Measurements from ENCODE around the gene GRK3. TPM values are rescaled to one million over a fixed set of nuclear protein-coding genes. Genes with fewer than 3 reads are reported as not detected.

The GRK3 gene
- total and polyA plus RNA-seq, 12 donors: 0.97 to 9.0 (median 5.2) TPM

GRCh38 chr22:25694196-25694907, 129.9 kb downstream of the GRK3 start:
- ATAC-seq: peak in 2 of 8 donors; percentile 46 to 58
- no peak for DNase-seq
- no peak overlapping the region for H3K4me3 ChIP-seq
- TF ChIP-seq CTCF (IDR thresholded peaks at IDR 0.05): no peak
- H3K9me3 ChIP-seq: no peaks in the 10 kb centered on the region
- WGBS, 2 donors: 86 to 88% methylated on average over 16 of the region's 16 CpGs
- H3K36me3 ChIP-seq: peaks cover 0 to 57% (median 0%) of the 10 kb centered on the region in 9 donors
- H3K4me1 ChIP-seq: peaks cover 0 to 10% (median 8%) of the 10 kb centered on the region in 9 donors
- no peak overlapping the region for H3K27ac ChIP-seq
- H3K27me3 ChIP-seq: no peaks in the 10 kb centered on the region
- intact Hi-C loops (cut with DNase I): loop anchor here in 3 of 10 donors (5.0 to 10.0 kb wide), 4 partner anchors 127 to 227 kb away; partner anchors contain the start of gene GRK3 (in 1 of the 3)

- Histone ChIP-seq H3K9me3 (no peaks in the 10 kb centered on the region), H3K27ac (no peak overlapping the region), H3K4me1 (peaks cover 0 to 11% (median 8%) of the 10 kb centered on the region in 9 donors), H3K27me3 (no peaks in the 10 kb centered on the region), H3K4me3 (no peak overlapping the region), H3K36me3 (peaks cover 0 to 49% (median 0%) of the 10 kb centered on the region in 9 donors)
- ATAC-seq: no peak
- no peak for DNase-seq
- no peak for TF ChIP-seq CTCF (IDR thresholded peaks at IDR 0.05)
- intact Hi-C loops (cut with DNase I): loop anchor here in 3 of 10 donors (10.0 kb wide), 2 partner anchors 130 to 150 kb away; partner anchors contain the start of gene GRK3 (in 1 of the 3)
- WGBS, 2 donors: 85 to 90% methylated on average over 5 of the region's 5 CpGs
Measured at GRCh38 chr22:25695146-25695545, 130.7 kb downstream of the GRK3 start.

GRCh38 chr22:25696763-25697162, 132.3 kb downstream of the GRK3 start:
- no peak for TF ChIP-seq CTCF (IDR thresholded peaks at IDR 0.05)
- Histone ChIP-seq H3K4me1 (peaks cover 0 to 27% (median 23%) of the 10 kb centered on the region in 9 donors), H3K27me3 (no peaks in the 10 kb centered on the region), H3K4me3 (no peak overlapping the region), H3K27ac (no peak overlapping the region), H3K36me3 (peaks cover 0 to 35% (median 0%) of the 10 kb centered on the region in 9 donors), H3K9me3 (no peaks in the 10 kb centered on the region)
- 61 to 66% methylated on average over 2 of the region's 2 CpGs for WGBS, 2 donors
- ATAC-seq (no peak), DNase-seq (no peak)
- intact Hi-C loops (cut with DNase I): loop anchor here in 3 of 10 donors (10.0 kb wide), 2 partner anchors 132 to 152 kb away; partner anchors contain the start of gene GRK3 (in 1 of the 3)

GRCh38 chr22:25697181-25697664, 132.7 kb downstream of the GRK3 start:
- no peak for TF ChIP-seq CTCF (IDR thresholded peaks at IDR 0.05)
- H3K27me3 ChIP-seq: no peaks in the 10 kb centered on the region
- H3K4me1 ChIP-seq: peaks cover 0 to 29% (median 24%) of the 10 kb centered on the region in 9 donors
- no peaks in the 10 kb centered on the region for H3K9me3 ChIP-seq
- WGBS, 2 donors: 64 to 75% methylated on average over 5 of the region's 5 CpGs
- ATAC-seq (no peak), DNase-seq (no peak)
- H3K4me3 ChIP-seq: no peak overlapping the region
- H3K27ac ChIP-seq: no peak overlapping the region
- intact Hi-C loops (cut with DNase I): loop anchor here in 3 of 10 donors (10.0 kb wide), 2 partner anchors 132 to 152 kb away; partner anchors contain the start of gene GRK3 (in 1 of the 3)
- H3K36me3 ChIP-seq: peaks cover 0 to 30% (median 0%) of the 10 kb centered on the region in 9 donors
